ENCODE results near the gene REX1BD.

GRCh38 chr19:18593367-18594095 lies 4.9 kb downstream of the REX1BD start:
- TF ChIP-seq CTCF (IDR thresholded peaks at IDR 0.05) = no peak
- TF ChIP-seq POLR2A (IDR thresholded peaks at IDR 0.05) = no peak

Measured in heart left ventricle (tissue), 13 donors.